Measurements from ENCODE around the gene IRGQ. TPM values are rescaled to one million over a fixed set of nuclear protein-coding genes. Genes with fewer than 3 reads are reported as not detected.
A peak's percentile ranks its signal among the peaks of the same experiment; 100 is the strongest.

The IRGQ gene
- total RNA-seq, 2 donors from 2014 or later = 24.7 to 25.9 TPM

DNA sequence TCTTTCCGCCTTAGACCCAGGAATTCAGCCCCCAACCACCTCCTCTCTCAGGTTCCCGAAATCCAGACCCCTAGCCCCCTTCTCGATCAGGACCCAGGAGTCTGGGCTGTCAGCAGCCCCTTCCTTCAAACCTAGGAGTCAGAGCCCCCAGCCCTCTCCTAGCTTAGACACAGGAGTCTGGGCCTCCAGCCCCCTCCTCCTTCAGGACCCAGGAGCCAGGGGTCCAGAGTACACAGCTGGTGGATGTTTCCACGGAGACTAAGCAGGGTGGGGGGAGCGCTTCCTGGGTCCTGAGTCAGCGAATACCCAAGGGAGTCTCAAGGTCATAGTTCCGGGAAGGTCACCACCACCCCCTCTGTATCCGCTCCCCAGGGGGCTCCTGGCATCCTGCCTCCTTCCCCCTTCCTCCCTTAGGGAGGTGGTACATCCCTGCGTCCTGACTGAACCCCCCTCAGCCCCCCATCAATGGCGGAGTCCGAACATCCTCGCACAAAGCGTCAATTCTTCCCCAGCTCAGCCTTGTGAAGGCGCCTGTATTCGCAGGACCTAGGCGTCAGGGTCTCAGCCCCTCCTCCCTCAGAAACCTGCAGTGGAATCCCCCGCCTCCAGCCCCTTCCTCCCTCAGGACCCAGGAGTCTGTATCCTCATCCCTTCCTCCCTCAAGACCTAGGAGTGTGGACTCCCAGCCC lies 39.1 kb upstream of the IRGQ start:
- Histone ChIP-seq H3K27ac (no peak overlapping the region), H3K9me3 (no peaks in the 10 kb centered on the region), H3K27me3 (no peaks in the 10 kb centered on the region), H3K4me1 (peaks cover 0 to 6% of the 10 kb centered on the region in 2 donors), H3K4me3 (peak overlapping the region in 1 of 2 donors; percentile 4), H3K36me3 (no peaks in the 10 kb centered on the region)
- DNase-seq (ENCODE audit: low spot score) = no peak
- TF ChIP-seq, protein P1, sequence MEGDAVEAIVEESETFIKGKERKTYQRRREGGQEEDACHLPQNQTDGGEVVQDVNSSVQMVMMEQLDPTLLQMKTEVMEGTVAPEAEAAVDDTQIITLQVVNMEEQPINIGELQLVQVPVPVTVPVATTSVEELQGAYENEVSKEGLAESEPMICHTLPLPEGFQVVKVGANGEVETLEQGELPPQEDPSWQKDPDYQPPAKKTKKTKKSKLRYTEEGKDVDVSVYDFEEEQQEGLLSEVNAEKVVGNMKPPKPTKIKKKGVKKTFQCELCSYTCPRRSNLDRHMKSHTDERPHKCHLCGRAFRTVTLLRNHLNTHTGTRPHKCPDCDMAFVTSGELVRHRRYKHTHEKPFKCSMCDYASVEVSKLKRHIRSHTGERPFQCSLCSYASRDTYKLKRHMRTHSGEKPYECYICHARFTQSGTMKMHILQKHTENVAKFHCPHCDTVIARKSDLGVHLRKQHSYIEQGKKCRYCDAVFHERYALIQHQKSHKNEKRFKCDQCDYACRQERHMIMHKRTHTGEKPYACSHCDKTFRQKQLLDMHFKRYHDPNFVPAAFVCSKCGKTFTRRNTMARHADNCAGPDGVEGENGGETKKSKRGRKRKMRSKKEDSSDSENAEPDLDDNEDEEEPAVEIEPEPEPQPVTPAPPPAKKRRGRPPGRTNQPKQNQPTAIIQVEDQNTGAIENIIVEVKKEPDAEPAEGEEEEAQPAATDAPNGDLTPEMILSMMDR (IDR thresholded peaks at IDR 0.05) = no peak

GRCh38 chr19:43634506-43634871 lies 38.6 kb upstream of the IRGQ start:
- TF ChIP-seq, protein P1 (IDR thresholded peaks at IDR 0.05) = no peak
- no peaks in the 10 kb centered on the region for H3K36me3 ChIP-seq
- no peaks in the 10 kb centered on the region for H3K9me3 ChIP-seq
- H3K4me1 ChIP-seq = peaks cover 0 to 3% of the 10 kb centered on the region in 2 donors
- peak overlapping the region in 1 of 2 donors; percentile 4 for H3K4me3 ChIP-seq
- no peak for DNase-seq (ENCODE audit: low spot score)
- H3K27me3 ChIP-seq = no peaks in the 10 kb centered on the region
- H3K27ac ChIP-seq = no peak overlapping the region

DNA sequence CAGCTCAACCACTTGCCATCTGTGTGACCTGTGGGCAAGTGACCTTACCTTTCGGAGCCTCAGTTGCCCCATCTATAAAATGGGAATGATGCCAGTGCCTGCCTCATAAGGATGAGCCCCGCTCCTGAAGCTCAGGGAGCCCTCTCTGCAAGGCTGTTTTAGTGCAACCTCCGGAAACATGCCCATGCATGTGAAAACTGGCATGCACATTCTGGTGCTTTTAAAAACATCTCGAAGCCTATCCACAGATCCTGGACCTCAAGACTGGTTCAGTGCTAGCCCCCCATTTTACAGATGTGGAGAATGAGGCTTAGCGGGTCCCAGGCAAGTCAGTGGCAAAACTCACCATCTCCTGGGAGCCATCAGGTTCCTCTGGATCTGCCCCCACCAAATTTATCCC lies 38.1 kb upstream of the IRGQ start:
- no peaks in the 10 kb centered on the region for H3K9me3 ChIP-seq
- DNase-seq (ENCODE audit: low spot score) = no peak
- TF ChIP-seq, protein P1 (IDR thresholded peaks at IDR 0.05) = no peak
- H3K4me1 ChIP-seq = peaks cover 0 to under 1% of the 10 kb centered on the region in 2 donors
- H3K27ac ChIP-seq = no peak overlapping the region
- H3K36me3 ChIP-seq = no peaks in the 10 kb centered on the region
- H3K4me3 ChIP-seq = no peak overlapping the region
- H3K27me3 ChIP-seq = no peaks in the 10 kb centered on the region

DNA sequence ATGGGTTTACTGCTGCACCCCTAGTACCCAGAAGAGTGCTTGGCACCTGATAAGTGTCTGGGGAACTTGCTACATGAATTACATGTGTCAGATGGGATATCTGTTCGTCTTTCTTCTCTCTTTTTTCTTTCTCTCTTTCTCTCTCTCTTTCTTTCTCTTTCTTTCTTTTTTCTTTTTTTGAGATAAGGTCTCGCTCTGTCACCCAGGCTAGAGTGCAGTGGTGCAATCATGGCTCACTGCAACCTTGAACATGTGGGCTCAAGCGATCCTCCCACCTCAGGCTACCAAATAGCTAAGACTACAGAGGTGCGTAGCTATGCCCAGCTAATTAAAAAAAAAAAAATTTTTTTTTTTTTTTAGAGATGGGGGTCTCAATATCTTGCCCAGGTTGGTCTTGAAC lies 37.6 kb upstream of the IRGQ start:
- H3K4me3 ChIP-seq = no peak overlapping the region
- no peak overlapping the region for H3K27ac ChIP-seq
- no peak for DNase-seq (ENCODE audit: low spot score)
- TF ChIP-seq, protein P1 (IDR thresholded peaks at IDR 0.05) = no peak
- no peaks in the 10 kb centered on the region for H3K9me3 ChIP-seq
- no peaks in the 10 kb centered on the region for H3K27me3 ChIP-seq
- H3K36me3 ChIP-seq = no peaks in the 10 kb centered on the region
- H3K4me1 ChIP-seq = no peaks in the 10 kb centered on the region

DNA sequence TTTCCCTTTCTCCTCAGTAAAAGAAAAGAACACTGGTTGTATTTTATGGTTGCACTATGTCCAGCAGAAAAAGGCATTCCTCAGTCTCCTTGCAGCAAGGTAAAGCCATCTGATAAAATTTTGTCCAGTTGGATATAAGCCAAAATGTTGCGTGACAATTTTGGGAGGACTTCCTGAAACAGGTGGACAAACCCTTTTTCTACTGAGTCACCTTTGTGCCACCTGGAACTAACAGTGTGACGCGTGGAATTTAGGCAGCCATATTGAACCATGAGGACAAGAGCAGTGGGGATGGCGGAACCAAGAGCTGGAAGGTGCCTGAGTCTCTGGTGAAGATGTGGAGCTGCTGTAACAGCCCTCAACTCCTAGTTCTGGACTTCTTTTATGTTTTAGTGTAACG lies 35.6 kb upstream of the IRGQ start:
- no peaks in the 10 kb centered on the region for H3K36me3 ChIP-seq
- TF ChIP-seq, protein P1 (IDR thresholded peaks at IDR 0.05) = no peak
- H3K4me3 ChIP-seq = no peak overlapping the region
- H3K27ac ChIP-seq = no peak overlapping the region
- DNase-seq (ENCODE audit: low spot score) = no peak
- no peaks in the 10 kb centered on the region for H3K27me3 ChIP-seq
- H3K4me1 ChIP-seq = no peaks in the 10 kb centered on the region
- no peaks in the 10 kb centered on the region for H3K9me3 ChIP-seq

All from right atrium auricular region (tissue), 2 donors.